NB4 (cell line): ENCODE results near the gene HOXC6.

ENCODE experiments used
- MAX ChIP-seq: IDR thresholded peaks from 2 replicates; pipeline ENCODE4 v1.6.1; 2011; ENCODE audit warnings: low read depth, low read length
- POLR2A ChIP-seq: IDR thresholded peaks from 2 replicates; pipeline ENCODE4 v1.6.1; 2011; ENCODE audit warnings: mild to moderate bottlenecking; ENCODE audit not compliant: insufficient read length; ENCODE audit errors: extremely low read depth

GRCh38 chr12:54015018-54015931 lies 13.0 kb upstream of the HOXC6 start:
- TF ChIP-seq MAX (no peak), POLR2A (no peak)
